Stimulated activated CD8-positive, alpha-beta memory T cell treated with anti-CD3 and anti-CD28 coated beads, Interleukin-4, amount 100 ng/mL, for 1 hour (primary cell): ENCODE measurements around the gene NOC2L.

Source experiments
- DNase-seq, 2 donors: peaks; one replicate each; pipeline ENCODE4 v3.0.0-alpha.2; 2020; ENCODE audit warnings: low read depth in 2 of 2, low spot score in 1 of 2

Gene NOC2L

DNA sequence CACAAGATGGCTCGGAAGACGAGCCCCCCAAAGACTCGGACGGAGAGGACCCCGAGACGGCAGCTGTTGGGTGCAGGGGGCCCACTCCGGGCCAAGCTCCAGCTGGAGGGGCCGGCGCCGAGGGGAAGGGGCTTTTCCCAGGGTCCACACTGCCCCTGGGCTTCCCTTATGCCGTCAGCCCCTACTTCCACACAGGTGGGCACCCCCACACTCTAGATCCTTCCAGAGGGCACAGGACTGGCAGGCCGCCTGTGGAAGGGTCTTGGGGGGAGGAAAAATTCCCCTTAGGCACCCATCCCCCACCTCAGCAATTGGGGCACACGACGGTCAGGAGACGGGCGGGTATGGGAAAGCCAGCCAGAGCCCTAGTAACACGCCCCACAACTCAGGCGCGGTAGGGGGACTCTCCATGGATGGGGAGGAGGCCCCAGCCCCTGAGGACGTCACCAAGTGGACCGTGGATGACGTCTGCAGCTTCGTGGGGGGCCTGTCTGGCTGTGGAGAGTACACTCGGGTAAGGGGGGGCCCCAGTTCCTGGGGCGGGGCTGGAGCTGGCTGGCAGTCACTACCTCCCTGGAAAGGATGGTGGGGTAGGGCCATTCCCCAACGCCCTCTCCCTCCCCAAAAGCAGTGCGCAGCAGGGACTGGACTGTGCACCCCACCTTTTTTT lies 16.1 kb downstream of the NOC2L start:
- DNase-seq: no peak

GRCh38 chr1:942411-942821 lies 16.6 kb downstream of the NOC2L start:
- no peak for DNase-seq

DNA sequence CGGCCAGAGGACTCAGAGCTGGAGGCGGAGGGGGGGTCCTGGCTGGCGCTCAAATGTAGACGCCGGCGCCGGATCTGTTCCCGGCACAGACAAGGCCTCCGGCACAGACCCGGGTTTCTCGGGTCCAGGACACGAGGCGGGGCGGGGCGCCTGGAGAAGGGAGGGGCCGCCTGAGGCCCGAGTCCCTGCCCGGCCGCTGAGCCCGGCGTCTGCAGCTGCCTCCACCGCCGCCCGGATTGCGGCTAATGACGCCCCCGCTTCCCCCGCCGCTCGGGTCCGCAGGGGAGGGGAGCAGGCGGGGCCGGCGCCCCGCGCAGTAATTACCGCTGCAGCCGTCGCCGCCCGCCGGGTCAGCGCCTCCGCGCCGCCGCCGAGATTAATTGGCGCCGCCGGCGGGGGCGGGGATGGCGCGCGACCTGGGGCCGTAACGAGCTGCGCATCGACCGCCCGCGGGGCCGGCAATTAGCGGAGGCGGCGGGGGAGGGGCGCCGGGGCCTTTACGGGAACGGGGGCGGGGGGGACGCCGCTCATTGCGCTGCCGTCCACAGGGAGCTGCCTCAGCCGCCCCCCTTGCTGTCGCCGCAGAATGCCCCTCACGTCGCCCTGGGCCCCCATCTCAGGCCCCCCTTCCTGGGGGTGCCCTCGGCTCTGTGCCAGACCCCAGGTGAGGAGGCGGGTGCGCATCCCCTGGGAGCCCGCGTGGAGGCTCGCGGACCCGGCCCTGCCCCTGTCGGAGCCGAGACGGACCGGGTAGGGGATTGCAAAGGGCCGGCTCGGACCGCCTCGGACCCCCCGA lies 17.3 kb downstream of the NOC2L start:
- DNase-seq: no peak

DNA sequence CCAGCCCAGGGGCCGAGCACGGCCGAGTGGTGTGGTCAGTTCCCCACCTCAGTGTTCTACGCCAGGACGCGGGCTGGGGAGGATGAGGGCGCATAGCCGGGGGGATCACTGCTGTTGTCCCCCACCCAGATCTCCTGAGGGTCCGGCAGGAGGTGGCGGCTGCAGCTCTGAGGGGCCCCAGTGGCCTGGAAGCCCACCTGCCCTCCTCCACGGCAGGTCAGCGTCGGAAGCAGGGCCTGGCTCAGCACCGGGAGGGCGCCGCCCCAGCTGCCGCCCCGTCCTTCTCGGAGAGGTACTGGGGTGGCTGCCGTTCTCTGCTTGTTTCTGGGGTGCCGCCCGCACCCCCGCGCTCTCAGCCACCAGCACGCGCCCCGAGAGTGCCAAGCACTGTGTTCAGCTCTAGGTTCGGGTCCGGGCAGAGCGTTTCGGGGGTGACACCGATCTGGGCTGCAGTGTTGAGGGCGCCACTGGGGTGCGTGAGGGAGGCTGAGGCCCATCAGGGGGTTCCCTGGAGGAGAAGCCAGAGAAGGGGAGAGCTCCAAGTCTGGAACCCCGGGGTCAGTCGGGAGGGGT lies 18.0 kb downstream of the NOC2L start:
- no peak for DNase-seq

DNA sequence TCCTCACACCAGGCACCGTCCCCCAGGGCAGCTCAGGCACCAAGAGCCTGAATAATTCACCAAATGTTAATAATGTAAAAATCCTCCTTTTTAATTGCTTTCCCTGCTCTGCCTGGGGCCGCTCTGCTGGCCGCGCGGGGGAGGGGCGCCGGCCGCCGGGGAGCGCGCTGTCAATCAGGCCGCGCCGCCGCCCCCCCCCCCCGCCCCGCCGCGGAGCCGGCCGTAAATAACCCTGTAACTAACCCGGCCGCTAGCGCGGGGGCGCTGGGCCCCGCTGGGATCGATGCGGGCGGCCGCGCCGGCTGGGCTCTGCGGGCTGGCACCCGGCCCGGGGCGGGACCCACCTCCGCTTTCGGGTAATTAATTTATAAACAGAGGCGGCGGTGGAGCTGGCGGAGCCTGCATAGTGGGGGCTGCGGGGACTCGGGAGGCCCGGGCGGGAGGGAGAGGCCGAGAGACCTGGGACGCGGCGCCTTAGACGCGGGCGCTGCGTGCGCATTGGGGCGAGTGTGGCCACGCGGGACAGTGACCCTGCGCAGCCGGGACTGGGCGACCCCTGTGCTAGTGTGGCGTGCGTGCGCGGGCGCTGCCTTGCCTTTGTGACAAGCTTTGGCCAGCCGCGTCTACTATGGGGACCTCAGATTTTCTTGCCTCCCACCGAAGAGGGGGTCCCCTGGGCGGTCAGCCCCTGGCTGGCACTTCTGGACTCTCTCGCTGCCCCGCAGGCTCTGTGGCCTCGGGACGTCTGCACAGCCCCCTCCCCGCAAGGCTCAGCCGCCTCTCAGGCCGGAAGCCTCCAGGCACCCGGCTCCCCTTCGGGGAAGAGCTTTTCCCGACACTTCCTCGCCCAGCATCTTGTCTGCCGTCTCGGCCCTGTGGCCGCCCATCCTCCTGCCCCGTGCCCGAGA lies 18.7 kb downstream of the NOC2L start:
- no peak for DNase-seq

DNA sequence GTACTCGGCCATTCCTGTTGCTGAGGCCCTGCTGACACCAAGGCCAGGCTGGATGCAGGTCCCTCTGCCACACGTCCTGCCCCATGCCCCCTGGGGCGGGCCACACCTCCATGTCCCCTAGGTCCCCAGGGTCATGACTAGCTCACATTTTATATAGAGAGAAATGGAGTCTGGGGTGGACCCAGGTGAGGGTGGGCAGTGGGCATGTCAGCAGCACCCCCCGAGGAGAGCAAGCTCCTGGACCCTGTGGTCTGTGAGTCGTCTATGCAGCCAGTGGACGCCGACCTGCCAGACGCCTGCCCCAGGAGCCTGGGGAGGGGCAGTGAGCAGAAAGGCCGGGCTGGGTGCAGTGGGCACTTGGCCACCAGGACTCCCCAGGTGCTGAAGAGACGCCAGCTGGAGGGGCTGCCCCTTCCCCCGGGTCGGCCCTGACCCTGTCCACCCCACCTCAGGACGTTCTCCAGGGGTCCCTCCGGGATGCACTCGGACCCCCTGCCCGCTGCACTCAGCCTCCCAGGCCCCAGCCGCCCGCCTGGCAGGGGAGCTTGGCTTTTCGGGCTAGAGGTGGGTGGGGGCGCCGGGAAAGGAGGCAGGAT lies 19.4 kb downstream of the NOC2L start:
- no peak for DNase-seq

- DNase-seq: no peak
Observed at GRCh38 chr1:938711-939489, 20.2 kb downstream of the NOC2L start.

DNA sequence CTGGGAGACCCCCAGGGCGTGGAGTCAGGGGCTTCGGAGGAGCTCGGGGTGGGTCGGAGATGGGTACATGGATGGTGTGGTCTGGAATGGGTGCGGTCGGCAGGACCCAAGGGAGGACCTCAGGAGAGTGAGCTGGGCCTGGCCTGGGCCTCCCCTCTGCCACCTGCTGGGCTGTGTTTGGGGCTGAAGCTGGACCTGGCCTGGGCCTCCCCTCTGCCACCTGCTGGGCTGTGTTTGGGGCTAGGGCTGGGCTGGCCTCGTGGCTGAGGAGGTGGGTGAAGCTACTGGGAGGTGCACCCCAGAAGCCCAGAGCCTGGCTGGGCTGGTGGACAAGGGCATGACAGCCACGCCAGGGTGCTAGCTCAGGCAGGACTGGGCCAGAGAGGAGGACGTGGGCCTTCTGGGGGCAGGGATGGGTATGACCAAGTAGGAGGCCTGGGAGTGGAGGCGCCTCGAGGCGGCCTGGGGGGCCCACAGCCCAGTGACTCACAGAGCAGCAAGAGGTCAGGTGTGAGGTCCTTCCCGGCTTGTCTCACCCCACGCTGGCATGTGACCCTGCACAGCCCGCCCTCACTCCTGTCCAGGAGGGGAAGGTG lies 20.9 kb downstream of the NOC2L start:
- no peak for DNase-seq

DNA sequence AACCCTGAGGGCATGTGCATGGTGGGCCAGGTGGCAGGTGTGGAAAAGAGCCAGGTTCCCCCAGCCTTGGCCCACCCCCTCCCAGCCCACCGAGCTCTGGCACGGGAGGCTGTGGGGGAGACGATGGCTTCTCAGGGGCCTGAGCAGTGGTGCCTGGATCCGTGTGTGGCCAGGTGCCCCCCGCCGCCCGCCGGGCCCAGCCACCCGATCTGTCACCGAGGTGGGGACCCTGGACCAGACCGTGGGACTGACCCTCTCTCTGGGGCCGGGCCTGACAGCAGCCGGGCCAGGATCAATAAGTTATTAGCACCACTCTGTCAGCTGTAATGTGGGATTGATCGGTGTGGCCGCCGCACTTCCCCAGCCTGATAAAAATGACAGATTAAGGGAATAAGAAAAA lies 21.5 kb downstream of the NOC2L start:
- no peak for DNase-seq

GRCh38 chr1:936348-937264 lies 22.4 kb downstream of the NOC2L start:
- DNase-seq: no peak

DNA sequence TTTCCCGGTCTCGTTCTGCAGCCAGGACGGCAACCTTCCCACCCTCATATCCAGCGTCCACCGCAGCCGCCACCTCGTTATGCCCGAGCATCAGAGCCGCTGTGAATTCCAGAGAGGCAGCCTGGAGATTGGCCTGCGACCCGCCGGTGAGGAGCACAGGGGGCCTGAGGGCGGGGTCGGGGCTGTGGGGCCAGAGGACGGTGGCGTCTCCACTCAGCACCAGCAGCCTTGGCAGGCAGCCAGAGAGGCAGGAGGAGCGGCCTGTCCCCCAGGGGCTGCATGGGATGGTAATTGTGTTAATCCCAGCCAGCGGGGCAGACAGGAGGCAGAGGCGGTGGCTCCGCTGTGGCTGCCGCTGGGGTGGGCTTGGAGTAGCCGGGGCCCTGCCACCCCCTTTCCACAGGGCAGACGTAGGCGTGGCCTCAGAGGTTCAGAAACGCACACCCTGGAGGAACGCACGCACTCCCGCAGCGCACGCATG lies 23.3 kb downstream of the NOC2L start:
- no peak for DNase-seq

GRCh38 chr1:934991-935750 lies 23.9 kb downstream of the NOC2L start:
- no peak for DNase-seq

DNA sequence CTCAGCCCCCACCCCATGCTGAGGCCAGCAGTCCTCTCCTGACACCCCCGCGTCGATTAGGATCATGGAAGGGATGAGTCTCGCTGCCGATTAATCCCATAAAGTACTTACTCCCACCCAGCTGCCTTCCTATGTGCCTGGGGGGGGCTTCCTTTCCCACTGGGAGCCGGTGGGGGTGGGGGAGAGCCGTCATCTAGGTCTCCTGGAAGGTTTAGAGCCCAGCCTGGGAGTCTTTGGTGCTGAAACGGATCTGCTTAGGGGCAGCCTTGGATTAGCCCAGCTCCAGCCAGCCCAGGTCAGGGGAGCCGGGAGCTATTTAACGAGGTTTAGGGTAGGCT lies 25.5 kb downstream of the NOC2L start:
- DNase-seq: no peak

- DNase-seq: no peak
Observed at GRCh38 chr1:932776-933602, 26.1 kb downstream of the NOC2L start.

DNA sequence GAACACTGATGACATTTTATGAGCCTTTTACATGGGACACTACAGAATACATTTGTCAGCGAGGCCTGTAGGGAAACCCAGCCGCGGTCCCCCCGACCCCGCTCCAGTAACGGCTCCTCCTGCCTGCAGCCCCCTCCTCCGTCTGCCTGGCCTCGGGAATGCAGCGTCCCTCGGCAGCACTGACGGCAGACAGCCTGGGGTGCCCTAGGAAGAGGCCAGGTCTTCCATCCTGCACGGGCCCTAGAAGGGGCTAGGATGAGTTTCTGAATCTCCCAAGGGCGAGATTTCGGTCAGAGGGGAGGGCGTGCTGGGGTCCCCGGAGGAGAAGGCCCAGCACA lies 26.9 kb downstream of the NOC2L start:
- DNase-seq: no peak

GRCh38 chr1:931380-932172 lies 27.5 kb downstream of the NOC2L start:
- no peak for DNase-seq
